ENCODE results near the gene ACMSD.
"Not testable (repeated sequence)": the region's sequence is repeated elsewhere in the genome, so short reads cannot be mapped to it uniquely, and the experiment has no call there.

ACMSD gene

DNA sequence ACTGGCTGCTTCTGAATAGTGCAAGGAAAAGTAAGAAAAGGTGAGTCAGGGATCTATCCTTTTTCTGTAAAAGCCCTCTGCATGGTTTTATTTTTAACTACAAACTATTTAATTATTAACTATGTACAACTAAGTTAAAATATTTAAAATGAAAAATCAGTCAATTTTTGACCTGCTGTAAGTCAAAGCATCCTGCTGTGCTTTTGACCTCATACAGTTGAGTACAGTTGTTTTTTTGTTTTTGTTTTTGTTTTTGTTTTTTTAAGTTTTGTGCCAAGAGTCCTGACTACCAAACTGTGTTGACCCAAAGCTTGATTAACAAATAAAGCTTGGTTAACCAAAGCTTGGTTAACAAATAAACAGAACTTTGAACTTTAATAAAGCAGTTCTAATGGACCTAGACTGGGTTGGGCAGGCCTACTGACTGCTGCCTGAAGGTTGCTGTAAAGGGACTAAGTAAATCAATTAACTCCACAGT lies at the start of gene ACMSD:
TSS of gene ACMSD (plus strand) at position 474 of the 478 bp plus-strand sequence. CDS start 67 bp downstream, outside the sequence.
- DNase-seq = no peak

DNA sequence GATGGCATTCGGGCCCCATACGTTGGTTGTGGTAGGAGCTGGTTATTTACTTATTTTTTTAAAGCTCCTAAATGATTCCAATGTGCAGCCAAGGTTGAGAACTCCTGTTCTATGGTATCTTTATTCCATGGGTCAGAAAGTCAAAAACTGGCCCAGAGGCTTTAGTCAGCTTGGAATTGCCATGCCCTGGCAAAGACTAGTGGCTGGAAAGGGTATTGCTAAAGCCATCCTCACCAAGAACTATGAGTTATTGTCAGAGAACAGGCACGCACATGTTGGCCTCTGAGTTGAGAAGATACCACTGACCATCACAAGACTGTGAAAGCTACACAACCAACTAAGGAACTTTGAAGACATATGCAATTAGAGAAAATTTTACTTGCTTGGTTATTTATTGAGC lies 47.9 kb upstream of the ACMSD start:
- no peak for DNase-seq

DNA sequence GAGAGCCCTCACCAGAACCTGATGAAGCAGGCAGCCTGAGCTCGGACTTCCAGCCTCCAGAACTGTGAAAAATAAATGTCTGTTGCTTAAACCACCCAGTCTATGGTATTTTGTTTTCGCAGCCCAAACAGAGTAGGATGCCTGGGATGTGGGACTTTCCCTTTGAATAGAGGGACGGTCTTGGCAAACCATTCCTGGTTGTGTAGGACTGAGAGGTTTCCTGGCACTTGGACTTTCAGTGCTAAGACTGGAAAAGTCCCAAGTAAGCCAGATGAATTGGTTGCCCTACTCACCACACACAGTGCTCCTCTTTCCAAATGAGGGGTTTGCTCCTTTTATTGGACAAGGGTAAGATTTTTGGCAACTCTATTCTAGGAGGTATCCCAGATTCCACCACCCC lies 46.8 kb upstream of the ACMSD start:
- no peak for DNase-seq

DNA sequence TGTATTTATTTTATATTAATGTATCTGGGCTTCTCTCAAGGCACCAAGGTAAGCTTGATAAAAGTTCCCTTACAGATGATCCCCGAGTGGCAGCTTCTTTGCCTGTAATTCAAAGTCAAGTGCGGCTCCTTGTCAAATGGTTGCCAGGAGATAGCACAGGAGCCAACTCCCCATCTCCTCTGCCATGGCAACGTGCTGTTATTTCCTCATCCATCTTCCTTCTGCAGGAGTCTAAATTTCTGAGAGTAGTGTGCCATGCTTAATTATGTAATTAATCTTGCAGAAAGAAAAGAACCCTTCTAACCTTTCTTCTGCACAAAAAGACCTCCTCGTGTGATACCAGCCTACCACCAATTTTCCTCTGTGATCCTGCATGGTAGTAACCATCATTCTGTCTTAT lies 46.2 kb upstream of the ACMSD start:
- no peak for DNase-seq

DNA sequence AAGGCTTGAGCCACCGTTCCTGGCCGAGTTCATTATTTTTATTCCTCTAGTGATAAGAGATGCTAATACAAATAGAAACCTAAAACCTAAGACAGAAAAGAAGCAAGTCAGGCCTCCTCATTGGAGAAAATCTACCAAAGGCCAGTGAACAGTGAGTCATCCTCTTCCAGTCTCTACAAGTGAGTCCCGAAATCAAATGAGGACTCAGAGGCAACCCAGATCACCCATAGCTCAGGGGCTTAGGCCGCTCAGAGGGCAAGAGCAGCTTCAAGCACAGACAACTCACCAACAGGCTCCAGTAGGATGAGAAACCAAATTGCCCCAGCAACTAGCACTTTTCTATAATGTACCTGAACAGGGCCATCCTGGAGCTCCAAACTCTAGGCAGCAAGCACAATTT lies 42.7 kb upstream of the ACMSD start:
- no peak for DNase-seq

DNA sequence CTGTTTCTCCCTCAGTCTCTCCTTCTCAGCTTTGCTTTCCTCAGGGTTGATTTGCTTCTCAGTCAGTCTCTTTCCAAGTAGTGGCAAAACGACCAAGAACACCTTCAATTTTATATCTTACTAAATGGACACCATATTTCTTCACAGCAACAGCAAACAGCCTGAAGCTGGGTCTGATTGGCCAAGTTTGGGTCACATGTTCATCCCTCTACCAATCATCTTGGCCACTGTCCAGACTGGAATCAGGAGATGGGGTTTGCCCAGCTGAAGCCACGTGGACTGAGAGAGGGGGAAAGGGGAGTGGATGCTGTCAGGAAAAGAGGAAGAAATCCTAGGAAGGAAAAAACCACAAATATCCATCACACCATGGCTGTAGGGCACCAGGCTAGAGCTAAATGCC lies 42.0 kb upstream of the ACMSD start:
- DNase-seq = no peak

DNA sequence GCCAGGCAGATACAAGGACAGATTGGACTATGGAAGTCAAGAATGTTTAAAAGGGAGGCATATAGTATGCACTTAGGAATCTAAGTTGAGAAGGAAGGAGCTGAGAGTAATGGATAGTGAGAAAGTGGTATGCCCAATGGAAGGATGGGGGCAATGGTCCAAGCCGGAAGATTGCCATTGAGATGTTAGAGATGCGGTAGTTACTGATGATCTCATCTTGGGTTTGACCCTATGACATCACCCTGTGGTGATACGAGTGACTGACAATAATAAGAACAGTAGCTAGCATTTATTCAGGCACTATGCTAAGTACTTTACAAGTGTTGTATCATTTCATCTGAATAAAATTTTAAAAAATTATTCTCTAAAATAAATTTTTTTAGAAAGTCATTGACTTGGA lies 38.5 kb upstream of the ACMSD start:
- no peak for DNase-seq

DNA sequence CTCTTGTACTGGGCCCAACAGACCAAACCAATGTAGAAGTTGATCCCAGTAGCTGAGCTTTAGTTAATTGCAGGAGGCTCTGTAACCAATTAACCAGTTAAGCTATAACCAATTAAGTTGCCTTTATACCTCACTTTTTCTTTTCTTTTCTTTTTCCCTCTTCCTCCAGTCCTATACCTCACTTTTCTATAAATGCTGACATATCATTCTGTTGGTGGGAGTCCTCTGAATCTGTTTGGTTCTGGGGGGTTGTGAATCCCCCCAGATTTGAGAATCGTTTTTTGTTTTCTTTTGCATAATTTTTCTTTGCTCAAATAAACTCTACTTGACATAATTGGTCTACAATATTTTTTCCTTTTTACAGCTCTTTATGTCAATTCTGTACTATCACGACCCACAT lies 38.1 kb upstream of the ACMSD start:
- DNase-seq = no peak

DNA sequence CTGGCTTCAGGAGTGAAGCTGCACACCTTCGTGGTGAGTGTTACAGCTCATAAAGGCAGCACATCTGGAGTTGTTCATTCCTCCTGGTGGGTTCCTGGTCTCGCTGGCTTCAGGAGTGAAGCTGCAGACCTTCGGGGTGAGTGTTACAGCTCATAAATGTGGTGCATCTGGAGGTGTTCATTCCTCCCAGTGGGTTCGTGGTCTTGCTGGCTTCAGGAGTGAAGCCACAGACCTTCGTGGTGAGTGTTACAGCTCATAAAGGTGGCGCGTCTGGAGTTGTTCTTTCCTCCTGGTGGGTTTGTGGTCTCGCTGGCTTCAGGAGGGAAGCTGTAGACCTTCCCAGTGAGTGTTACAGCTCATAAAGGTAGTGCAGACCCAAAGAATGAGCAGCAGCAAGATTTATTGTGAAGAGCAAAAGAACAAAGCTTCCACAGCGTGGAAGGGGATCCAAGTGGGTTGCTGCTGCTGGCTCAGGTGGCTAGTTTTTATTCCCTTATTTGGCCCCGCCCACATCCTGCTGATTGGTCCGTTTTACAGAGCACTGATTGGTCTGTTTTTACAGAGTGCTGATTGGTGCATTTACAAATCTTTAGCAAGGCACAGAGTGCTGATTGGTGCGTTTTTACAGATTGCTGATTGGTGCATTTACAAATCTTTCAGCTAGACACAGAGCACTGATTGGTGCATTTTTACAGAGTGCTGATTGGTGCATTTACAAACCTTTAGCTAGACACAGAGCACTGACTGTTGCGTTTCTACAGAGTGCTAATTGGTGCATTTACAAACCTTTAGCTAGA lies 34.6 kb upstream of the ACMSD start:
- not testable (repeated sequence) for DNase-seq

DNA sequence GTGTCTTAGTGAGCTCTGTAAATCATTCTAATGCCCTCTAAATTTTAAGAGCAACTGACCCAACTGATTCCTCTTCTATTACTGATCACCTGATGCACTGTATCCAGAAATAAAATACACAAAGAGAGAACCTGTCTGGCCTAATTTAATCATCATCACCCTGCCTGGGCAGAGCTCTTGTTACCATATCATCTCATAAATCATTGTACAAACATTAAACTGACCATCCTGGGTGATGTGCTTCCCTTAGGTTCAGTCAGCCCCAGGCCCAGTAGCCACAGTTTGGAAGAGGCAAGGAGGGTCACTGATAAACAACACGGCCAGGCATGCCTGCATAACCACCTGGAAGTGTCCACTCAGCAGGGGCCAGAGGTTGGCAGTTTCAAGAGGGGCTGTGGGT lies 22.7 kb upstream of the ACMSD start:
- no peak for DNase-seq

DNA sequence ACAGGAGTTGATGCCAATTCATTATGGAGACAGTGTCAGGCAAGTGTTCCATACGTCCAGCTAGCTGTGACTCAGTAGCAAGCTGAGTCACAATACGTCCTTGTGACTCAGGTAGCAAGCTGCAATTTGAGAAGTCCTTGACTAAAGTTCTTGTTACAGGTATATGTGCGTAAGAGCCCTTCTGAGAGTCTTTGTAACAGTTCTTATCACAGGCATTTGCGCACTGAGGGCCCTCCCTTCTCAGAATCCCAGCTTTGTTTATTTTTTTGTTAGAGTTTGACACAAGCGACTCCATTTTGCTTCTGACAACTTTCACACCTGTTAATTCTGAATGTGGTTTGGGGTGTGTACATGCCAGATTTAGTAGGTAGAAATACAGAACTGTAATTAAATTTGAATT lies 20.1 kb upstream of the ACMSD start:
- no peak for DNase-seq

DNA sequence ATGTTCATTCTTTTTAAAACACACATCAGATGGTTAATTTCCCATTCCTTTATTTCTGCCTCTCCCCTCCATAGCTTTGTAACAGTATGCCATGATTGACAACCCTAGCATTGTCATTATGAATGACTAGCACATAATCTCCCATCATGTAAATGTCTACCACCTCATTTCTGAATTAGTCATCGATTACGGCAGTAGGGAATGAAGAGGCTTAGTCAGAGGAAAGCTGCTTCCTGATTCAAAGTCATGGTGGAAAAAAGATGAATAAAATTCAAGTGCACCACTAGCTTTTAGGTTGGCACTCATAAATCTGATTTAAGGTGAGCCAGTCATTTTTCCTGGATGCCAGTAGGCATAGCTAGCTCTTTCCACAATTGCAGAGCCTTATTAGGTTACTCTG lies 19.1 kb upstream of the ACMSD start:
- no peak for DNase-seq

DNA sequence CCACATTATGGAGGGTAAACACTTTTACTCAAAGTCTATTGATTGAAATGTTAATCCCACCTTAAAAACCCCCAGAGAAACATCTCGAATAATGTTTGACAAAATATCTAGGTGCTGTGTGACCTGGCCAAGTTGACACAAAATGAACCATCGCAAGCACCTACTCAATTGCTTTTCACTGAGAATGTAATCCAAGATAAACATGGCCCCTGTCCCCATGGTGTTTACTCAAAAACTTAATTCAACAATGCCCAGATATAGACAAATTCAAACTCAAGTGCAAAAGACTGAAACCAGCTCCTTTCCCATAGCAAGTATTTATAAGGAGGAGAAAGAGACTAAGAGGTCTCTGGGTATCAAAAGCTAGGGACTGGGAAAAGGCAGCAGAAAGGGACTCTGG lies 15.0 kb upstream of the ACMSD start:
- no peak for DNase-seq

DNA sequence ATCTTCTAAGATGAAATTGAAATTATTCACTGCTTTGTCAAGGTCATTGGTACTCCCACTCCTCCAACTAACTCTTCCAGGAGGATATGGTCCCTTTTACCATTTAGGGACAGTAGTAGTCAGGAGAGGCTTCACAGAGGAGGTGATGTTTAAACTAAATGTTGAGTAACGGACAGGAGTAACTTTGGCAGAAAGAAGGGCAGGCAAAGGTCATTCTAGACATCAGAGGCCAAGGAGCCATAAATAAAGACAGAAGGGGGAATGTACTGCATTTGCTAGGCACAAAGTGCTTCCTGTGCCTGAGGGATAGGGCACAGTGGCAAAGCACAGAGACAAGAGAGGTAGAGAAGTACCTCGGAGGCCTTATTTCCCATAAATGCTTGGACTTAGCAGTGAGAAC lies 14.6 kb upstream of the ACMSD start:
- no peak for DNase-seq

DNA sequence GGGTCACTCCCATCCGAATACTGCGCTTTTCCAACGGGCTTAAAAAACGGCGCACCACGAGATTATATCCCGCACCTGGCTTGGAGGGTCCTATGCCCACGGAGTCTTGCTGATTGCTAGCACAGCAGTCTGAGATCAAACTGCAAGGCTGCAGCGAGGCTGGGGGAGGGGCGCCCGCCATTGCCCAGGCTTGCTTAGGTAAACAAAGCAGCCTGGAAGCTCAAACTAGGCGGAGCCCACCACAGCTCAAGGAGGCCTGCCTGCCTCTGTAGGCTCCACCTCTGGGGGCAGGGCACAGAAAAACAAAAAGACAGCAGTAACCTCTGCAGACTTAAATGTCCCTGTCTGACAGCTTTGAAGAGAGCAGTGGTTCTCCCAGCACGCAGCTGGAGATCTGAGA lies 12.7 kb upstream of the ACMSD start:
- not testable (repeated sequence) for DNase-seq

DNA sequence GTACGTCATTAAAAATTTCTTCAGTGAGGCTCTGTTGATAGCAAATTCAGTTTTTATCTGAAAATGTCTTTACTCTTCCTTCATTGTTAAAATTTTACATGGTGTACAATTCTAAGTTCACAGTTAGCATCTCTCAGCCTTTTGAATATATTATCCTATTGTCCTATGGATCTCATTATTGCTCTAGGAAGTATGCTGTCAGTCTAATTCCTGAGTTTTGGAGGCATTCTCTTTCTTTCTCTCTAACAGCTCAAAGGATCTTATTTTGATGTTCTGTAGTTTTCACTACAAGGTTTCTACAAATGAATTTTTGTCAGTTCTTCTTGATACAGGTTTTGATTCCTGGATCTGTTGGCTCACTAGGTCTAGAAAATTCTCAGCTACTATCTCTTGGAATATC lies 2.9 kb upstream of the ACMSD start:
- no peak for DNase-seq

DNA sequence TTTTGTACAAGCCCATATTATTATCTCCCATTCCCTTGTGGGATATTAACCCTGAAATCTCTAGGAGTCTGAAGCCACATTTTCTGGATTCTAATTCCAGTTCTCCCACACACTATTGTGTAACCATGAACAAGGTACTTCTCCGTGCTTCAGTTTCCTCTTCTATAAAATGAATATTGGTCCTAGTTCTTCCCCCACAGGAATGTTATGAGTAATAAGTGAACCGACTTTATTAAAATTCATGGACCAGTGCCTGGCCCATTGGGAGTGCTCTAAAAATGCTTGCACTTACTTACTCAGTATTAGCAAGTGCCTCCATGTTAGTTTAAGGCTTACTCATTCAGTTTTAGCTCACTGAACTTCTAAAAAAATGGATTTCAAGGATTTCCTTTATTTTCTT lies 1.4 kb upstream of the ACMSD start:
- DNase-seq = no peak

DNA sequence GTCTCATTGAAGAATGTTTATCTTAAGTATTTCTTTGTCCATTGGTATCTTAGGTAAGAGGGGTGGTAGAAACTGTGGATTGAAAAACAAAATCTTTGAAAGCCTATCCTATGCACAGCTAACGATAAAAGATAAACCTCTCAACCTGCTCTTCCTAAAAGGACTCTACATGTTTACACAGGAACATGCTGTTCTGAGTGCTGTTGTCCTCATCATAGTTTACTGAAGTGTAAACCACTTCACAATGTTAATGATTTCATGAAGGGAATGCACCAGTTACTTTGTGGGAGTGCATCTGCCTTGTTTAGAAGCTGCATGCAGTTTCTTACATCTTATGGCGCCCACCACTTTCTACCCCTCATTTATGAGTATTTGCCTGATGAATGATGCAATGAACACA lies 1.2 kb downstream of the ACMSD start:
- no peak for DNase-seq

DNA sequence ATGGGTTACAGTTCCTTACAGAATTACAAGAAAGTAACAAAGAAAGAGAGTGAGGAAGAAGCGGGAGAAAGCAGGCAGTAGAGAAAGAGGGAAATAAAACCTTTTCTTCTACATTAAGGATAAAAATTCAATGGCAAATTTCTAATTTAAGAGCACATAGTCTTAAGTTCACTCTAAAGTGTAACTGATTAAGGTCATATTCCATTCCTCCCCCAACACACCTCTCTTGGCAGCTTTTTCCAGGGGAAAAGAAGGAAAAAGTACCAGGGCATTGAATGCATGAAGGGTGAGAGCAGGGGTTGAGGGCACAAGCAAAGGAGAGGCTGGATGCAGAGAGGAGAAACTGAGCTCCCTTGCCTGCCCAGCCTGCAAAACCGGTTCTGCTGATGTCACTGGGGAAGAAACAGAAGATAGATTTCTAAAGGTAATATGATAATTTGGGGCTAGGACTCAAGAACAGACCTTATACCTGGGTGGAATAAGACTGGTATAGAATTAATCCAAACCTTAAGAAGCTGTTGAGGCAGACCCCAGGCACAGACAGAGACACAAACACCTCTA lies 4.6 kb downstream of the ACMSD start:
- no peak for DNase-seq

DNA sequence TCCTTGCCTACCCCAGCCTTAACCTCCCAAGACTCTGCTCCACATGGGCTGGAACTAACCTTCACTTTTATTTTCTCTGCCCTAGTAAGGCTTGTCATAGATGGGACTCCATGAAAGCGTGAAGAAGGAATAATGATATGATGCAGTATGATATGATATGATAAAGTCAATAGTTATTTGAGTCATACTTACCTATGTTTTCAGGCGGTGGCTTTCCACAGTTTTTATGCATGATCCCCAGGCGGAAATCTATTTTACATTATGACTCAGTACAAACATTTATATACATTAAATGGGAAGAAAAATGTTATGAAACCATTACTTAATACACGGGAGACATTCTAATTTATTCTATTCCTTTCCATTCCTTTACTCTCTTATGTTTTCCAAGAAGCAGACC lies 5.6 kb downstream of the ACMSD start:
- no peak for DNase-seq

DNA sequence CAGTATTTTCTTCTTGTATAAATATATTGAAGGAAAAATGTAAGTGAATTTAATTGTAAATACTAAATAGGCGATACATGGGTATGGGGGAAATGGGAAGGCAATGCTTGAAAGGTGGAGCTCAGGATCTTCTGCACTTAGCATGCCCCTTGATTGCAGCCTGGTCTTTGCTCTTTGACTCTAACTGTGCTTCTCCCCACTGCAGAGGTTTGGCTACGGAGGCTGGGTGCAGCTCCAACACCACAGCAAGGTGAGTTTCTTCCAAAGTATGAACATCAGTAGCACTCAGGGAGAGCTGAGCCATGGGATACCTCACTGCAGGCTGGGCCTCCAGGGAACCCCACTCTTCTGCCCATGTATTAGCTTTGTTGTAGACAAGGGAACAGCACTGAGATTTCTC lies 6.6 kb downstream of the ACMSD start:
- DNase-seq = no peak

DNA sequence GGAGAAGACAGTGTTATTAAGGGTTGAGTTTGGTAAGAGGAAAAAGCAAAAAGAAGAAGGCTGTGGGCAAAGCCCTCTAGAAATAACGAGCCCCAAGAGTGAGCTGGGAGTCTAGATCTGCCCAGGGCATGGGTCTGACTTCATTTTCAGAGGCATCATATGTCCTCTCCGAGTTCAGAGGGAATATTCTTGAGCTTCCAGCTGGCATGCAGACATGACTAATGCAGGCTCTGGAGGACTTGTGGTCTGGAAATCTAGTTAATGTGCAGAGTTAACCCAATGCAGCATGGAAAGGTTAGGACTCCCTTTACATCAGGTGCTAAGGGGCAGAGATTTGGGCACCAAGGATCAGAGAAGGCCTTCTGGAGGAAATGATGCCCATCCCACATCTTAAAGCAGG lies 7.3 kb downstream of the ACMSD start:
- no peak for DNase-seq

DNA sequence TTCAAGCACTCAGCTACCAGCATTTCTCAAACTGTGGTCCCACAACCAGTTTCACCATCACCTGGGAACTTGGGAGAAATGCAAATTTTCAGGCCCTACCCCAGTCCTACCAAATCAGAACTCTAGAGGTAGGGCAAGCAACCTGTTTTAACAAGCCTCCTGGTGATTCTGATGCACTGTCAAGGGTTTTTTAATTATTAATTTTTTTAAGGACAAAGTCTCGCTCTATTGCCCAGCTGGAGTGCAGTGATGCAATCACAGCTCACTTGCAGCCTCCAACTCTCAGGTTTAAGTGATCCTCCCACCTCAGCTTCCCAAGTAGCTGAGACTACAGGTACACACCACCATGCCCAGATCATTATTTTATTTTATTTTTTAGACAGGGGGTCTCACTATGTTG lies 7.8 kb downstream of the ACMSD start:
- no peak for DNase-seq

DNA sequence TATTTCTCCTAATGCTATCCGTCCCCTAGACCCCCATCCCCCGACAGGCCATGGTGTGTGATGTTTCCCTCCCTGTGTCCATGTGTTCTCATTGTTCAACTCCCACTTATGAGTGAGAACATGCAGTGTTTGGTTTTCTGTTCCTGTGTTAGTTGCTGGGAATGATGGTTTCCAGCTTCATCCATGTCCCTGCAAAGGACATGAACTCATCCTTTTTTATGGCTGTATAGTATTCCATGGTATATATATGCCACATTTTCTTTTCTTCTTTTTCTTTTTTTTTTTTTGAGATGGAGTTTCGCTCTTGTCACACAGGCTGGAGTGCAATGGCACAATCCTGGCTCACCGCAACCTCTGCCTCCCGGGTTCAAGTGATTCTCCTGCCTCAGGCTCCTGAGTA lies 9.2 kb downstream of the ACMSD start:
- DNase-seq = not testable (repeated sequence)

DNA sequence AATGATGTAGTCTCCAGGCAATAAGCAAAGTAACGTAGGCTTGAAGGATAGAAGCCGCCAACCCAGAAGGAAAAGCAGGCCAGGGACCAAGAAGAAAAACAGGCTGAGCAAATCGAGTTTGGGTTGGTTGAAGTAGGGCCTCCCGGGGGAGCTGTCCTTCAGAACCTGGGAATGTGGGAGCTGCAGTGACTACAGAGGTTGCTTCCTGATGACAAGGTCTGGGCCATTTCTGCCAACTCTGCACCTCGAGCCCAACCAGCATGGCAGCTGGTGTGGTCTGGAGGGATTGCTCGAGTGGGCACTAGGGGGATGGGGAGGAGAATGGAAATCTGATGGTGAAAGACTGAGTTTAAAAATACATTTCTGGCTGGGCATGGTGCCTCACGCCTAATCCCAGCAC lies 14.1 kb downstream of the ACMSD start:
- no peak for DNase-seq
